WTC11 (cell line): ENCODE measurements around the gene LRRC8D. TPM values are rescaled to one million over a fixed set of nuclear protein-coding genes. Genes with fewer than 3 reads are reported as not detected.
"Not testable (repeated sequence)": the region's sequence is repeated elsewhere in the genome, so short reads cannot be mapped to it uniquely, and the experiment has no call there.

Source experiments
- ATAC-seq: fragments of 200-7000 bp; cut with Tn5 transposase; 2 replicates; pipeline ENCODE4 v1.10.0; 2021; ENCODE audit warnings: mild to moderate bottlenecking, moderate library complexity
- CTCF ChIA-PET: fragments of 300-600 bp; sonication (Branson Sonifier 250); formaldehyde crosslinking; loops from one replicate; lab custom pipeline; 2021; ENCODE audit warnings: antibody characterized with exemption; lab: Charles Lee
- POLR2A ChIA-PET: fragments of 350-600 bp; sonication (Branson Sonifier 250); formaldehyde crosslinking; loops from one replicate; lab custom pipeline; 2021; ENCODE audit warnings: antibody characterized with exemption; lab: Charles Lee
- DNase-seq: peaks from one replicate; pipeline ENCODE4 v3.0.0; 2021; ENCODE audit warnings: low spot score
- H3K27ac Mint-ChIP-seq: 2 replicates; pipeline ENCODE4 v1.8.0; 2021; ENCODE audit warnings: mixed read lengths
- H3K27me3 Mint-ChIP-seq: 2 replicates; pipeline ENCODE4 v1.8.0; 2021; ENCODE audit warnings: low read depth, mild to moderate bottlenecking, moderate library complexity, mixed read lengths
- H3K36me3 Mint-ChIP-seq: 2 replicates; pipeline ENCODE4 v1.8.0; 2021; ENCODE audit warnings: mixed read lengths
- H3K4me1 Mint-ChIP-seq: 2 replicates; pipeline ENCODE4 v1.8.0; 2022; ENCODE audit warnings: mixed read lengths
- H3K4me3 Mint-ChIP-seq: 2 replicates; pipeline ENCODE4 v1.8.0; 2021; ENCODE audit warnings: mild to moderate bottlenecking, moderate library complexity, mixed read lengths
- H3K9me3 Mint-ChIP-seq: 2 replicates; pipeline ENCODE4 v1.8.0; 2021; ENCODE audit warnings: mixed read lengths
- AR ChIP-seq: fragments of 250-450 bp; sonication (Bioruptor Pico); IDR thresholded peaks from 2 replicates; pipeline ENCODE4 v1.9.0; 2021; ENCODE audit warnings: mild to moderate bottlenecking
- CBFB ChIP-seq: sonication (generic); formaldehyde crosslinking; IDR thresholded peaks from 2 replicates; pipeline ENCODE4 v1.8.1; 2022; ENCODE audit warnings: mild to moderate bottlenecking, low read depth, missing genetic modification reagents
- CREB1 ChIP-seq: sonication (generic); formaldehyde crosslinking; IDR thresholded peaks from 2 replicates; pipeline ENCODE4 v1.8.0; 2023; ENCODE audit warnings: mild to moderate bottlenecking, missing genetic modification reagents
- HMGA2 ChIP-seq: fragments of 250-450 bp; sonication (Bioruptor Pico); IDR thresholded peaks from 2 replicates; pipeline ENCODE4 v1.4.0; 2021; ENCODE audit warnings: mild to moderate bottlenecking, moderate library complexity
- IRF1 ChIP-seq: sonication (generic); formaldehyde crosslinking; IDR thresholded peaks from 2 replicates; pipeline ENCODE4 v1.8.0; 2023; ENCODE audit warnings: missing genetic modification reagents
- KAT7 ChIP-seq: sonication (generic); formaldehyde crosslinking; IDR thresholded peaks from 2 replicates; pipeline ENCODE4 v1.8.1; 2023; ENCODE audit warnings: missing genetic modification reagents, mild to moderate bottlenecking, borderline replicate concordance
- MYBL2 ChIP-seq: sonication (generic); formaldehyde crosslinking; IDR thresholded peaks from 2 replicates; pipeline ENCODE4 v1.8.1; 2023; ENCODE audit warnings: mild to moderate bottlenecking, moderate library complexity, missing genetic modification reagents
- NFE2L1 ChIP-seq: sonication (generic); formaldehyde crosslinking; IDR thresholded peaks from 2 replicates; pipeline ENCODE4 v1.8.1; 2023; ENCODE audit warnings: missing genetic modification reagents
- OVOL2 ChIP-seq: fragments of 250-450 bp; sonication (Bioruptor Pico); IDR thresholded peaks from 2 replicates; pipeline ENCODE4 v1.9.0; 2021; ENCODE audit warnings: mild to moderate bottlenecking, borderline replicate concordance
- RELA ChIP-seq: sonication (generic); formaldehyde crosslinking; IDR thresholded peaks from 2 replicates; pipeline ENCODE4 v1.8.1; 2022; ENCODE audit warnings: missing genetic modification reagents, mild to moderate bottlenecking, borderline replicate concordance
- TEAD4 ChIP-seq: sonication (generic); formaldehyde crosslinking; IDR thresholded peaks from 2 replicates; pipeline ENCODE4 v1.8.0; 2022; ENCODE audit warnings: mild to moderate bottlenecking, missing genetic modification reagents
- USF1 ChIP-seq: sonication (generic); formaldehyde crosslinking; IDR thresholded peaks from 2 replicates; pipeline ENCODE4 v1.8.0; 2022; ENCODE audit warnings: mild to moderate bottlenecking, missing genetic modification reagents
- ZNF138 ChIP-seq: sonication (generic); formaldehyde crosslinking; conservative IDR thresholded peaks from 2 replicates; pipeline ENCODE4 v1.8.1; 2022; ENCODE audit warnings: mild to moderate bottlenecking, moderate library complexity, missing genetic modification reagents
- ZNF232 ChIP-seq: sonication (generic); formaldehyde crosslinking; IDR thresholded peaks from 2 replicates; pipeline ENCODE4 v1.8.0; 2022; ENCODE audit warnings: mild to moderate bottlenecking, missing genetic modification reagents
- ZNF416 ChIP-seq: fragments of 250-450 bp; sonication (Bioruptor Pico); IDR thresholded peaks from 2 replicates; pipeline ENCODE4 v1.9.0; 2021; ENCODE audit warnings: mild to moderate bottlenecking, inconsistent platforms
- ZNF671 ChIP-seq: fragments of 250-450 bp; sonication (Bioruptor Pico); IDR thresholded peaks from 2 replicates; pipeline ENCODE4 v1.8.0; 2021; ENCODE audit warnings: mild to moderate bottlenecking
- total RNA-seq: library from RNA; stranded (reverse); gene quantifications from 3 replicates; pipeline ENCODE4 v1.2.3, GENCODE V29; 2021
- TF ChIP-seq, protein P1 (sequence below): sonication (generic); formaldehyde crosslinking; IDR thresholded peaks from 2 replicates; pipeline ENCODE4 v1.8.1; 2023; ENCODE audit warnings: mild to moderate bottlenecking, missing genetic modification reagents
- TF ChIP-seq, protein P2 (sequence below): sonication (generic); formaldehyde crosslinking; conservative IDR thresholded peaks from 2 replicates; pipeline ENCODE4 v1.8.1; 2023; ENCODE audit warnings: mild to moderate bottlenecking, low read depth, missing genetic modification reagents, moderate library complexity

LRRC8D gene
- total RNA-seq, 1 experiment from 2014 or later = 42.6 TPM

- ATAC-seq = no peak
- Mint-ChIP-seq H3K4me3 (no peak overlapping the region), H3K36me3 (peaks cover under 1% of the 10 kb centered on the region; the same call in 1 of the 2 replicates), H3K9me3 (peaks cover under 1% of the 10 kb centered on the region), H3K4me1 (peaks cover 12% of the 10 kb centered on the region), H3K27ac (no peak overlapping the region), H3K27me3 (no peaks in the 10 kb centered on the region; the same call in 1 of the 2 replicates)
- ChIA-PET POLR2A (interaction anchor here (0.7 kb wide), 1 partner anchor 450 kb away, joined by 8 read pairs; no protein-coding TSS in a partner anchor), CTCF (interaction anchor here (1.4 kb wide), 1 partner anchor 24 kb away, joined by 5 read pairs; no protein-coding TSS in a partner anchor)
- TF ChIP-seq OVOL2 (CRISPR knock-in tag) (no peak), HMGA2 (CRISPR knock-in tag) (0 out of 2 replicates have a peak, but pooled peaks have one; percentile 44)
- no peak for DNase-seq
These were observed 157.9 kb downstream of the LRRC8D start for GRCh38 chr1:89978755-89979154.

DNA sequence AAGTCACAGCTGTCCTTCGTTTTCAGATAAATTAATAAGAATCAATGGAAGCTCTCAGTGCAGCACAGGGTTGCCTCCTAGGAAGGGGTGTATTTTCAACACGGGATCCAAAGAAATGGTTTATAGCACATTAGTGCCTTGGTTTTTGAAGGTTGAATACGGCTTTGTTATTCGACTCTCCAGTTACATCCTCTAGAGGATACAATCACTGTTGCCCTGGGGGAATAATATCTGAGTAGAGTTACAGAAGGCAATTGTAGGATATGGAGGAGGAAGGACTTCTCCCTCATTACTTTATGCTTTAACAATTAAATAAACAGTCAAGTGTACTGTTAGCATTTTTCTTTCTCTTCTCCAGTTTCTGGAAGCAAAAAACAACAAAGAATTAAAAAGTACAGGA, 159.8 kb downstream of the LRRC8D start:
- POLR2A ChIA-PET = no interaction called here
- TF ChIP-seq CBFB (CRISPR knock-in tag) = no peak
- no peak for TF ChIP-seq NFE2L1 (CRISPR knock-in tag)
- TF ChIP-seq, protein P1, sequence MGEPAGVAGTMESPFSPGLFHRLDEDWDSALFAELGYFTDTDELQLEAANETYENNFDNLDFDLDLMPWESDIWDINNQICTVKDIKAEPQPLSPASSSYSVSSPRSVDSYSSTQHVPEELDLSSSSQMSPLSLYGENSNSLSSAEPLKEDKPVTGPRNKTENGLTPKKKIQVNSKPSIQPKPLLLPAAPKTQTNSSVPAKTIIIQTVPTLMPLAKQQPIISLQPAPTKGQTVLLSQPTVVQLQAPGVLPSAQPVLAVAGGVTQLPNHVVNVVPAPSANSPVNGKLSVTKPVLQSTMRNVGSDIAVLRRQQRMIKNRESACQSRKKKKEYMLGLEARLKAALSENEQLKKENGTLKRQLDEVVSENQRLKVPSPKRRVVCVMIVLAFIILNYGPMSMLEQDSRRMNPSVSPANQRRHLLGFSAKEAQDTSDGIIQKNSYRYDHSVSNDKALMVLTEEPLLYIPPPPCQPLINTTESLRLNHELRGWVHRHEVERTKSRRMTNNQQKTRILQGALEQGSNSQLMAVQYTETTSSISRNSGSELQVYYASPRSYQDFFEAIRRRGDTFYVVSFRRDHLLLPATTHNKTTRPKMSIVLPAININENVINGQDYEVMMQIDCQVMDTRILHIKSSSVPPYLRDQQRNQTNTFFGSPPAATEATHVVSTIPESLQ (CRISPR knock-in tag) = no peak
- no peak for TF ChIP-seq CREB1
- TF ChIP-seq USF1 = no peak
- TF ChIP-seq, protein P2, sequence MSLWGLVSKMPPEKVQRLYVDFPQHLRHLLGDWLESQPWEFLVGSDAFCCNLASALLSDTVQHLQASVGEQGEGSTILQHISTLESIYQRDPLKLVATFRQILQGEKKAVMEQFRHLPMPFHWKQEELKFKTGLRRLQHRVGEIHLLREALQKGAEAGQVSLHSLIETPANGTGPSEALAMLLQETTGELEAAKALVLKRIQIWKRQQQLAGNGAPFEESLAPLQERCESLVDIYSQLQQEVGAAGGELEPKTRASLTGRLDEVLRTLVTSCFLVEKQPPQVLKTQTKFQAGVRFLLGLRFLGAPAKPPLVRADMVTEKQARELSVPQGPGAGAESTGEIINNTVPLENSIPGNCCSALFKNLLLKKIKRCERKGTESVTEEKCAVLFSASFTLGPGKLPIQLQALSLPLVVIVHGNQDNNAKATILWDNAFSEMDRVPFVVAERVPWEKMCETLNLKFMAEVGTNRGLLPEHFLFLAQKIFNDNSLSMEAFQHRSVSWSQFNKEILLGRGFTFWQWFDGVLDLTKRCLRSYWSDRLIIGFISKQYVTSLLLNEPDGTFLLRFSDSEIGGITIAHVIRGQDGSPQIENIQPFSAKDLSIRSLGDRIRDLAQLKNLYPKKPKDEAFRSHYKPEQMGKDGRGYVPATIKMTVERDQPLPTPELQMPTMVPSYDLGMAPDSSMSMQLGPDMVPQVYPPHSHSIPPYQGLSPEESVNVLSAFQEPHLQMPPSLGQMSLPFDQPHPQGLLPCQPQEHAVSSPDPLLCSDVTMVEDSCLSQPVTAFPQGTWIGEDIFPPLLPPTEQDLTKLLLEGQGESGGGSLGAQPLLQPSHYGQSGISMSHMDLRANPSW = no peak
- no peak for TF ChIP-seq TEAD4
- no peak for TF ChIP-seq ZNF671 (CRISPR knock-in tag)
- TF ChIP-seq ZNF138 (CRISPR knock-in tag) = no peak
- no peak for TF ChIP-seq ZNF232
- no peak for TF ChIP-seq RELA
- TF ChIP-seq KAT7 (CRISPR knock-in tag) = no peak
- no peak for TF ChIP-seq ZNF416 (CRISPR knock-in tag)
- TF ChIP-seq IRF1 (CRISPR knock-in tag) = no peak
- no peak for TF ChIP-seq MYBL2 (CRISPR knock-in tag)
- TF ChIP-seq AR (CRISPR knock-in tag) = no peak
- TF ChIP-seq, all 79 proteins: peak for 0
- 0 out of 2 replicates have a peak overlapping the region, but pooled peaks have one; percentile 27 for H3K27ac Mint-ChIP-seq
- no peak overlapping the region for H3K4me3 Mint-ChIP-seq
- no peak for DNase-seq
- H3K9me3 Mint-ChIP-seq = peaks cover 4% of the 10 kb centered on the region
- peaks cover 4% of the 10 kb centered on the region; the same call in 1 of the 2 replicates for H3K36me3 Mint-ChIP-seq
- ATAC-seq = peak; percentile 67
- CTCF ChIA-PET = interaction anchor here (0.8 kb wide), 2 partner anchors 137 to 497 kb away, joined by 3 to 4 read pairs; no protein-coding TSS in a partner anchor
- no peaks in the 10 kb centered on the region for H3K27me3 Mint-ChIP-seq
- H3K4me1 Mint-ChIP-seq = peaks cover 12% of the 10 kb centered on the region

DNA sequence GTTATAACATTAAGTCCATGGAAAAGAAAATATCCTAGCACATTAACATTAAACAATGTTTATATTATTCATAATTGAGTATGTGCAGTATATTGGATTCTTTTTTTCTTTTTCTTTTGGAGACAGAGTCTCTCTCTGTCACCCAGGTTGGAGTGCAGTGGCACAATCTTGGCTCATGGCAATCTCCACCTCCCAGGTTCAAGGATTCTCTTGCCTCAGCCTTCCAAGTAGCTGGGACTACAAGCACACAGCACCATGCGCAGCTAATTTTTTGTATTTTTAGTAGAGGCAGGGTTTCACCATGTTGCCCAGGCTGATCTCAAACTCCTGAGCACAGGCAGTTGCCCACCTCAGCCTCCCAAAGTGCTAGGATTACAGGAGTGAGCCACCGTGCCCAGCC, 162.0 kb downstream of the LRRC8D start:
- H3K4me3 Mint-ChIP-seq, H3K27me3 Mint-ChIP-seq, POLR2A ChIA-PET, H3K27ac Mint-ChIP-seq, H3K36me3 Mint-ChIP-seq, DNase-seq, CTCF ChIA-PET, ATAC-seq, H3K9me3 Mint-ChIP-seq: not testable (repeated sequence)
- peaks cover 16% of the 10 kb centered on the region for H3K4me1 Mint-ChIP-seq

DNA sequence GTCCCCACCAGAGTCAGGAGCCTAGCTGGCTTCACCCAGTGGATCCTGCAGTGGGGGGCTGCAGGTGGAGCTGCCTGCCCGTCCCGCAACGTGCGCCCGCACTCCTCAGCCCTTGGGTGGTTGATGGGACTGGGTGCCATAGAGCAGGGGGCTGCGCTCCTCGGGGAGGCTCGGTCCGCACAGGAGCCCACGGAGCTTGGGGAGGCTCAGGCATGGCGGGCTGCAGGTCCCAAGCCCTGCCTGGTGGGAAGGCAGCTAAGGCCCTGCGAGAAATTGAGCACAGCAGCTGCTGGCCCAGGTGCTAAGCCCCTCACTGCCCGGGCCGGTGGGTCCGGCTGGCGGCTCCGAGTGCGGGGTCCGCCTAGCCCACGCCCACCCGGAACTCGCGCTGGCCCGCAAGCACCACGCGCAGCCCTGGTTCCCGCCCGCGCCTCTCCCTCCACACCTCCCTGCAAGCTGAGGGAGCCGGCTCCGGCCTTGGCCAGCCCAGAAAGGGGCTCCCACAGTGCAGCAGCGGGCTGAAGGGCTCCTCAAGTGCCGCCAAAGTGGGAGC, 163.8 kb downstream of the LRRC8D start:
- ATAC-seq, H3K4me3 Mint-ChIP-seq, H3K27me3 Mint-ChIP-seq, H3K9me3 Mint-ChIP-seq, H3K27ac Mint-ChIP-seq, H3K36me3 Mint-ChIP-seq, DNase-seq, CTCF ChIA-PET: not testable (repeated sequence)
- POLR2A ChIA-PET = interaction anchor here (0.6 kb wide), 1 partner anchor 32 kb away, joined by 4 read pairs; no protein-coding TSS in a partner anchor
- peaks cover 19% of the 10 kb centered on the region for H3K4me1 Mint-ChIP-seq
